LNCaP clone FGC (cell line): ENCODE results near the gene AKNA.

Source experiments
- DNase-seq: peaks from one replicate; pipeline ENCODE4 v3.0.0-alpha.2; 2011; ENCODE audit warnings: low read depth
- H3K4me3 ChIP-seq: 2 replicates; pipeline ENCODE4 v1.5.1; 2011; ENCODE audit warnings: mild to moderate bottlenecking, low read depth, low read length, control low read depth
- TF ChIP-seq, protein P1 (sequence below): IDR thresholded peaks from 2 replicates; pipeline ENCODE4 v1.5.1; 2012; ENCODE audit warnings: mild to moderate bottlenecking; ENCODE audit not compliant: control insufficient read depth, insufficient read depth; ENCODE audit errors: extremely low read depth

AKNA gene

DNA sequence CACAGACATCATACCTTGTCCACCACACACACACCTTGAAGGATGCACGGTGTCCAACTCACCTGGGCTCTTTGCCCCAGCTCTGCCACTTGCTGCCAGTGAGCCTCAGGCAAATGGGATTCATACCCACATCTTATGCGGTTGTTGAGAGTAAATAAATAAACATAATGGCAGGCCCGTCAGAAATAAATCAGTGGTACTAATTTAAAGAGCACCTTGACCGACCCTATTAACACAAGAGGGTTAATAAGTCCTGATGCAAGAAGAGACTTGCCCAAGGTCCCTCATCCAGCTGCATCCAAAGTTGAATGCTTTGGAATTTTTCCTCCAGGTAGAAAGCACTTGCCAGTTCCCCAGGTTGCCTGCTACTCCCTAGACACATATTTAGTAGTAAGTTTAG, 11.6 kb upstream of the AKNA start:
- TF ChIP-seq, protein P1, sequence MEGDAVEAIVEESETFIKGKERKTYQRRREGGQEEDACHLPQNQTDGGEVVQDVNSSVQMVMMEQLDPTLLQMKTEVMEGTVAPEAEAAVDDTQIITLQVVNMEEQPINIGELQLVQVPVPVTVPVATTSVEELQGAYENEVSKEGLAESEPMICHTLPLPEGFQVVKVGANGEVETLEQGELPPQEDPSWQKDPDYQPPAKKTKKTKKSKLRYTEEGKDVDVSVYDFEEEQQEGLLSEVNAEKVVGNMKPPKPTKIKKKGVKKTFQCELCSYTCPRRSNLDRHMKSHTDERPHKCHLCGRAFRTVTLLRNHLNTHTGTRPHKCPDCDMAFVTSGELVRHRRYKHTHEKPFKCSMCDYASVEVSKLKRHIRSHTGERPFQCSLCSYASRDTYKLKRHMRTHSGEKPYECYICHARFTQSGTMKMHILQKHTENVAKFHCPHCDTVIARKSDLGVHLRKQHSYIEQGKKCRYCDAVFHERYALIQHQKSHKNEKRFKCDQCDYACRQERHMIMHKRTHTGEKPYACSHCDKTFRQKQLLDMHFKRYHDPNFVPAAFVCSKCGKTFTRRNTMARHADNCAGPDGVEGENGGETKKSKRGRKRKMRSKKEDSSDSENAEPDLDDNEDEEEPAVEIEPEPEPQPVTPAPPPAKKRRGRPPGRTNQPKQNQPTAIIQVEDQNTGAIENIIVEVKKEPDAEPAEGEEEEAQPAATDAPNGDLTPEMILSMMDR: no peak
- H3K4me3 ChIP-seq: no peak overlapping the region
- no peak for DNase-seq

DNA sequence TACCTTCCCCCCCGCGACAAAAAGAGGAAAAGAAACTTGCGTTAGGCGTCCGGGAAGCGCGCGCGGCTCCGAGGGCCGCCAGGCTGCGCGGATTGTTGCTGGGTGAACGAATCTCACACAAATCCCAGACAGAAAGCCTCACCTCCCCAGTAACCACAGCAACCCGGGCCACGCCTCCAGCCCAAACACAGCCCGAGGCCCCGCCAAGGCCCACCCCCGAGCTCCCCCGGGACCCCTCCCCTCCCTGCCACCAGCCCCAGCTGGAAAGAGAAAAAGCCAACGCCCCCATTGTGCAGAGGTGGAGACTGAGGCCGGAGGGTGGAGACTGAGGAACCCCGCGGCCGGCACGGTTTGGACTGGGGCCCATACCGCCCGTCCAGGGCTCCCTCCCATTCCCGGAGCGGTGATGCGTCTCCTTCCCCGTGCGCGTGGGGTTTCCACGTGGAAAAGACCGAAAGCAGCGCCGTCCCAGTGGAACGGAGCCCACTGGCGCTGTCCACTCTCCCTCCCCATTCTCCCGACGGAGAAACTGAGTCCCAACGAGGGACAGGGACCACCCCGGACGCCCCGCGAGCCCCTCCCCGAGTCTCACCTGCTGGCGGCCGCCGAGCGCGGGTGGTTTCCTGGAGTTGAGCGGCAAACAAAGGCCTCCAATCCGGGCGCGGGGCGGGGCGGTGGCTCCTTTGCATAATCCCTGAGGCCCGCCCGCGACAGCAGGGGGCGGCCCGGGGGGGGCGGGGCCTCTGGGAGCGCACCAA, 10.2 kb upstream of the AKNA start:
- TF ChIP-seq, protein P1: no peak
- peak; percentile 70 for DNase-seq
- H3K4me3 ChIP-seq: peak overlapping the region; percentile 76

DNA sequence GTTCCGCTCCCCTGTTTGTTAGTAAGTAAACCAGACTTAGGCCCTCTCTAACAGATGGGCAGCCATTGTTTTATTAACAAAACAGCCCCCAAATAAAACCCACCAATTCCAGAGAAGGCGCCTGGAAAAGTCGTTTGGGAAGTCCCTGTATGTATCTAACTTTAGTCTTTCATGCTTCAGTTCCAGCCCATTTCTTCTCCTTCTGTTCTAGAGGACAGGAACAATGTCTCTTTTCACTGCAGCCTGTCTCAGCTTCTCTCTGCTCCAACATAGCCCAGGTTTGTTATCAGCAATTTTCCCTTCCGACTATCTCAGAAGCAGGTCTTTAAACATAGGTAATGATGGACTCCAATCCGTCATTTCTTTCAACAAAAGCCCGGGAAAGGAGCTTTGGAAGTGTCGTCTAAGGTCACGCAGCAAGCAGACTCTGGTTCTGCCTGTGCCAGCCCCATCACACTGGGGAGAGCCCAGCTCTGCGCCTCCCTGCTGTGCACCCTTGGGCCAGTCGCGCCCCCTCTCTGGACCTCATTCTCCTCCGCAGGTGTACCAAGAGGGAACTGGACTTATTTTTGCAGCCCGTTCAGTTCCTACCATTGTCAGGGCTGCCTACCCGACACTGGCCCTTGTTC, 9.6 kb upstream of the AKNA start:
- peak overlapping the region; percentile 76 for H3K4me3 ChIP-seq
- TF ChIP-seq, protein P1: no peak
- no peak for DNase-seq

DNA sequence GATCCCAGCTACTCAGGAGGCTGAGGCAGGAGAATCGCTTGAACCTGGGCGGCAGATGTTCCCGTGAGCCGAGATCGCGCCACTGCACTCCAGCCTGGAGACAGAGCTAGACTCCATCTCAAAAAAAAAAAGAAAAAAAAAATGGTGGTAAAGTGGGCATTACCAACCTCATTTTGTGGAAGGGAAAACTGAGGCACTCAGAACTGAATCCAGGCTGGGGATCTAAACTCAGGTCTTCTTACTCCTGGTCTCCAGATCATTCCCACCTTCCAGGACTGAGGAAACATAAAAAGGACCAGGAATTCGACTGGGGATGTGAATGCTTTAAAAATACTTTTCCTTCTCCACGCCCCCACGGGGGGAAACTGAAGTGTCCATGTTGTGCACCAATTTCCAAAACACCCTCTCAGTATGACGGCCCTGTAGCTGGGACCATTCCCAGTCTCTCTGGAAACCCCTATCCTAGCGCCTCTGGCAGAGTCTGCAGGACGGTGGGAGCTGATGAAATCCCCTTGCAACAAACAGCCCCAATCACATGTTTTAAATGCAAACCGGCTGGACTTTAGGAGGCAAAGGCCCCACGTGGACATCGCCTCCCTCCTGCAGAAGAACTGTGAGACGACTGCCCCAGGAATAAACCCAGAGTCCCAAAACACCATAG, 8.9 kb upstream of the AKNA start:
- no peak for DNase-seq
- TF ChIP-seq, protein P1: no peak
- H3K4me3 ChIP-seq: no peak overlapping the region

DNA sequence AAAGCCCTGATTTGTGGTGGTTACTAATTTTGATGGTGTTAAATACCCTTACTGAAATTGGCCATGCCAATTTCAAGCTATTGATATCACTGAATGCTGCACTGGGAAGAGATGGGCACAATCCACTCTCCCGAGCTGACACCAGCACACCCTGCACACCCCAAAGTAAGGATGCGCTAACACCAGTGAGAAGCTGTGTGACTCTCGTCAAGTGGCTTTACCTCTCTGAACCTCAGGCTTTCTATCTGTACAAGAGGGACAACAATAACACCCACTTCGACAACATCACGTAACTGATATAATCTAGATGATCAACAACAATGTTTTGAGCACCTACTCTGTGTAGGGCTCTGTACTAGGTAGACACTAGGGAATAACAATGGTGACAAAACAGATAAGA, 8.0 kb upstream of the AKNA start:
- no peak for DNase-seq
- no peak overlapping the region for H3K4me3 ChIP-seq
- TF ChIP-seq, protein P1: no peak

DNA sequence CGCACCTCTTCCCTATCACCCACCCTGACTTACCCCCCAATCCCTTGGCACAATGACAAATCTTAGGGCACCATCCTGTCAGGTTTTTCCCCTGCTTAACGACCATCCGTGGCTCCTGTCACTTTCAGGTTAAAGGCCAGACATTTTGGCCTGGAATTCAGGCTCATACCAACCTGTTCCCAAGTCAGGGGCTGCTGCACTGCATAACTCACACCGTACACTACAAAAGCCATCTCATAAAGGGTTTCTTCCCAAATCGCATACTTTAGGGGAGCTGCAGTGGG, 7.5 kb upstream of the AKNA start:
- DNase-seq: no peak
- H3K4me3 ChIP-seq: no peak overlapping the region
- TF ChIP-seq, protein P1: no peak
